ENCODE results near the gene CCDC34.

Gene CCDC34

DNA sequence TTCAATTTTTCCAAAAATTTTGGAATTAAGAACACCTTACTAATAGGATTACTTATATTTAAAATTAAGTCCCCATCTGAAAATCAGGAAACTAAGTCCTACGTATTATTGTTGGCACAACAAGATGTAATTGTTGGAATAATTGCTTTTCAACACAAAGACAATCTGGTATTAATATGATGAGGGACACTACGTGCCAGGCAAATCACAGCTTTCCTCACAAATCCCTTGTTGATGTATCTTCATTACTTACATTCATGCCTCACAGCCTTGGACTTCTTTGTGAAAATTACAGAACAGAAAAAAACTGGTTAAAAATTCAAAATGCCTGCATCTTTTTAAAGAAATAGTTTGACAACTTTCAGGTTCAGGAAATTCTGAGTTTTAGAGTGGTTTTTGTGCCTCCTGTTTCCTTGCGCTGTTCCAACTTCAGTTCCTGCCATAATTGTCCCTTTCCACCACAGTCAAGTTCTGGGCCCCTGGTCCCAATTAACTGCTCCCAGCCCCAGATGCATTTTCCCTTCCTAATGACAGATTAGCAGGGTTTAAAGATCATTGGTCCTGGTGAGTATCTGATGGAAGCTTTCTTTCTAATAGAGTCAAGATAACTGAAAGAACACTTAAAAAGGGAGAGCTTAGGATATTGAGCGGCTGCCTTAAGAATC is 23.3 kb upstream of the CCDC34 start:
- Histone ChIP-seq H3K27me3 (ENCODE audit: low read depth) (no peaks in the 10 kb centered on the region), H3K9me3 (no peaks in the 10 kb centered on the region), H3K4me1 (peaks cover 31% of the 10 kb centered on the region), H3K36me3 (replicated peaks) (peaks cover 51% of the 10 kb centered on the region), H3K4me3 (no peak overlapping the region)
- in situ Hi-C loops (cut with MboI; ENCODE audit: low sequenced_read_pairs): no loop called here
- DNase-seq (ENCODE audit: low spot score in 2 of 2): no peak

DNA sequence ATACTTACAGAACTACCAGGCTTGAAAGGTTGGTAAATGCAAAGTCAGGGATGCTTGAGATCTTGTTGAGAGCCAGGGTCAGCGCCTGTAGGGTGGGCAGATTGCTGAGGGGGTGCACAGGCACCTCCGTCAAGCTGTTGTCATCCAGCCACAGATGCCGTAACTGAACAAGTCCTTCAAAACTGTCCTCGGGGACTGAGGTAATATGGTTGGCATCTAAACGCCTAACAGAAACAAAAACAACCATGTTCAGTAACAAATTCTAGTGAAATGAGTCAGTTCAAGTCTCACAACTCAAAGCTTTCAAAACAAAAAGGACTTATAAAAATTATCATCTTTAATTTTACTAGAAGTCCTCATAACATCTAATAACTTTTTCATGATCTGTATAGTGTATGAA is 22.2 kb upstream of the CCDC34 start:
- no peak for DNase-seq (ENCODE audit: low spot score in 2 of 2)
- Histone ChIP-seq H3K4me3 (no peak overlapping the region), H3K36me3 (replicated peaks) (peaks cover 57% of the 10 kb centered on the region), H3K27me3 (ENCODE audit: low read depth) (no peaks in the 10 kb centered on the region), H3K4me1 (peaks cover 24% of the 10 kb centered on the region), H3K9me3 (no peaks in the 10 kb centered on the region)
- in situ Hi-C loops (cut with MboI; ENCODE audit: low sequenced_read_pairs): no loop called here

DNA sequence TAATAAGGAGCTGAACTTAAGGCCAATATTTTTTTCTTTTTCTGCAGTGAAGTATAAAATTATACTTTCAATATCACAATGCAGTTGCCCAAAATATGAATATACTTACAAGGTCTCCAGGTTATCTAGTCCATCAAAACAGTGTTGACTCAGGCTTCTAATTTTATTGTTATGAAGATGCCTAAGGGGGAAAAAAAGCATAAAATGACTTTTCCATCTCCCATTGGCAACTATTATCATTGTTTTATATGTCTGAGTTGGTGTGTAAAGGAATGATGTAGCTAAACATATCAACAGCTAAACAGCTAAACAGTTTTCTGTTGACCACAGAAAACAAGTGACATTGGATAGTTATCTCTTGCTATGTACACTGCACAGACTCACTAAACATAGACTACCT is 21.2 kb upstream of the CCDC34 start:
- in situ Hi-C loops (cut with MboI; ENCODE audit: low sequenced_read_pairs): no loop called here
- Histone ChIP-seq H3K9me3 (no peaks in the 10 kb centered on the region), H3K4me1 (peaks cover 15% of the 10 kb centered on the region), H3K27me3 (ENCODE audit: low read depth) (no peaks in the 10 kb centered on the region), H3K4me3 (no peak overlapping the region), H3K36me3 (replicated peaks) (peaks cover 58% of the 10 kb centered on the region)
- DNase-seq (ENCODE audit: low spot score in 2 of 2): no peak

GRCh38 chr11:27383645-27384044 is 20.6 kb upstream of the CCDC34 start:
- Histone ChIP-seq H3K4me1 (peaks cover 9% of the 10 kb centered on the region), H3K36me3 (replicated peaks) (peaks cover 64% of the 10 kb centered on the region), H3K9me3 (no peaks in the 10 kb centered on the region), H3K4me3 (no peak overlapping the region), H3K27me3 (ENCODE audit: low read depth) (no peaks in the 10 kb centered on the region)
- no peak for DNase-seq (ENCODE audit: low spot score in 2 of 2)
- in situ Hi-C loops (cut with MboI; ENCODE audit: low sequenced_read_pairs): no loop called here

DNA sequence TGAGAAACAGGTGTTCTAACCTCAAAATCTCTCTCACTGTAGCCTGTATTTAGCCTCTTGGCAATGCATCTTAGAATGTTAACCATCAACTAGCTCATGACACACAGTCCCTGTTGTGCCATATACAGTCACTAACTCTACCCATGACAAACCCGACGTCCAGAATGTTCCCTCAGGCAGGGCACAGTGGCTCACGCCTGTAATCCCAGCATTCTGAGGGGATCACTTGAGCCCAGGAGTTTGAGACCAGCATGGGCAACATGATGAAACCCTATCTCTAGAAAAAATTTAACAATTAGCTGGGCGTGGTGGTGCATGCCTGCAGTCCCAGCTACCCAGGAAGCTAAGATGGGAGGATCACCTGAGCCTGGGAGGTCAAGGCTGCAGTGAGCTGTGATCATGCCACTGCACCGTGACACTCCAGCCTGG is 18.2 kb upstream of the CCDC34 start:
- peaks cover 75% of the 10 kb centered on the region for H3K36me3 ChIP-seq (replicated peaks)
- no peak overlapping the region for H3K4me3 ChIP-seq
- DNase-seq (ENCODE audit: low spot score in 2 of 2): no peak
- no peaks in the 10 kb centered on the region; the same call in 1 of the 2 replicates for H3K4me1 ChIP-seq
- no peaks in the 10 kb centered on the region for H3K9me3 ChIP-seq
- in situ Hi-C loops (cut with MboI; ENCODE audit: low sequenced_read_pairs): no loop called here
- H3K27me3 ChIP-seq (ENCODE audit: low read depth): no peaks in the 10 kb centered on the region

- peaks cover 71% of the 10 kb centered on the region for H3K36me3 ChIP-seq (replicated peaks)
- in situ Hi-C loops (cut with MboI; ENCODE audit: low sequenced_read_pairs): no loop called here
- H3K27me3 ChIP-seq (ENCODE audit: low read depth): no peaks in the 10 kb centered on the region
- H3K4me1 ChIP-seq: no peaks in the 10 kb centered on the region; the same call in 1 of the 2 replicates
- H3K4me3 ChIP-seq: no peak overlapping the region
- no peak for DNase-seq (ENCODE audit: low spot score in 2 of 2)
- no peaks in the 10 kb centered on the region for H3K9me3 ChIP-seq
Observed at GRCh38 chr11:27380771-27381170, 17.8 kb upstream of the CCDC34 start.

GRCh38 chr11:27379449-27379848 is 16.4 kb upstream of the CCDC34 start:
- no peak for DNase-seq (ENCODE audit: low spot score in 2 of 2)
- in situ Hi-C loops (cut with MboI; ENCODE audit: low sequenced_read_pairs): no loop called here
- Histone ChIP-seq H3K4me1 (no peaks in the 10 kb centered on the region; the same call in 1 of the 2 replicates), H3K27me3 (ENCODE audit: low read depth) (no peaks in the 10 kb centered on the region), H3K9me3 (no peaks in the 10 kb centered on the region), H3K4me3 (no peak overlapping the region), H3K36me3 (replicated peaks) (peaks cover 65% of the 10 kb centered on the region)

GRCh38 chr11:27375370-27375769 is 12.4 kb upstream of the CCDC34 start:
- H3K9me3 ChIP-seq: no peaks in the 10 kb centered on the region
- H3K27me3 ChIP-seq (ENCODE audit: low read depth): no peaks in the 10 kb centered on the region
- in situ Hi-C loops (cut with MboI; ENCODE audit: low sequenced_read_pairs): no loop called here
- no peak overlapping the region for H3K4me3 ChIP-seq
- H3K4me1 ChIP-seq: no peaks in the 10 kb centered on the region
- H3K36me3 ChIP-seq (replicated peaks): peaks cover 60% of the 10 kb centered on the region
- DNase-seq (ENCODE audit: low spot score in 2 of 2): no peak

GRCh38 chr11:27373856-27374602 is 11.0 kb upstream of the CCDC34 start:
- H3K9me3 ChIP-seq: no peaks in the 10 kb centered on the region
- no peaks in the 10 kb centered on the region for H3K4me1 ChIP-seq
- H3K27me3 ChIP-seq (ENCODE audit: low read depth): no peaks in the 10 kb centered on the region
- no peak for DNase-seq (ENCODE audit: low spot score in 2 of 2)
- no peak overlapping the region for H3K4me3 ChIP-seq
- peaks cover 52% of the 10 kb centered on the region for H3K36me3 ChIP-seq (replicated peaks)
- in situ Hi-C loops (cut with MboI; ENCODE audit: low sequenced_read_pairs): loop anchor here (25.0 kb wide), 1 partner anchor 88 kb away; the partner anchor contains the start of gene LGR4

GRCh38 chr11:27373392-27373791 is 10.4 kb upstream of the CCDC34 start:
- Histone ChIP-seq H3K36me3 (replicated peaks) (peaks cover 50% of the 10 kb centered on the region), H3K4me3 (no peak overlapping the region), H3K27me3 (ENCODE audit: low read depth) (no peaks in the 10 kb centered on the region), H3K9me3 (no peaks in the 10 kb centered on the region), H3K4me1 (no peaks in the 10 kb centered on the region)
- in situ Hi-C loops (cut with MboI; ENCODE audit: low sequenced_read_pairs): loop anchor here (25.0 kb wide), 1 partner anchor 89 kb away; the partner anchor contains the start of gene LGR4
- DNase-seq (ENCODE audit: low spot score in 2 of 2): no peak

DNA sequence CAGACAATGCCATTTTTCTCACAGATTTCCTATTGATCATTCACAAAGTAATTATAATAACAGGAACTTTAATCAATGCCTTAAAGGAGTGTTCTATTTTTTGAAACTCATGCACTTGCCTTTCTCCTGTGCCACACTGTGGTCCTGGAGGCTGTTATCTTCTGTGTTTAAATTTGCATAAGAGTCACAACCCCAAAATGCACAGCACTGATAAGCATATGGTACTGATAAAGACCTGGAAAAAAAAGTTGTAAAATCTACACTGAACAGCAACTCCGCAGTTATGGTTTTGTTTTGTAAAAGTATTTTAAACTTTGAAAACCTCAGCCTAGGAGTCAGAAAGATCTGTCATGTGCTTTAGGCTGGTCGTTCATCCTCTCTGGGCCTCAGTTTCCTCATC is 9.1 kb upstream of the CCDC34 start:
- in situ Hi-C loops (cut with MboI; ENCODE audit: low sequenced_read_pairs): loop anchor here (25.0 kb wide), 1 partner anchor 90 kb away; the partner anchor contains the start of gene LGR4

DNA sequence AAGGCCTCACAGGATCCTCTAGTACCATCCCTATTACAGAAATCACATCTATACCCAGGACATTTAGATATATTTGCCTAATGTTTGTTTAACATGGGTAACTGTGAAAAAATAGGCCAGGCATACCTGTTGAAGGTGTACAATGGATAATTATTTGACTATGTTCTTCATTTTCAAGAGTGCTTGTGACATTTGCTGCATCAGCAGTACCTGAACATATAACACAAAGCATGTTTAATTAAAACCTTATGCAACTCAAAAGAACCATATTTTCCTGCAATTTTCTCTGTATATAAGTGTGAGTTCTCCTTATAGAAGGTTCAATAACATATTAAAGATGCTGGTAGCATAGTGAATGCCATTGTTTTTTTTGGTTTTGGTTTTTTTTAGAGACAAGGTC is 8.5 kb upstream of the CCDC34 start:
- Histone ChIP-seq H3K4me3 (no peak overlapping the region), H3K27me3 (ENCODE audit: low read depth) (no peaks in the 10 kb centered on the region), H3K4me1 (no peaks in the 10 kb centered on the region), H3K9me3 (no peaks in the 10 kb centered on the region), H3K36me3 (replicated peaks) (peaks cover 56% of the 10 kb centered on the region)
- DNase-seq (ENCODE audit: low spot score in 2 of 2): no peak
- in situ Hi-C loops (cut with MboI; ENCODE audit: low sequenced_read_pairs): loop anchor here (25.0 kb wide), 1 partner anchor 91 kb away; the partner anchor contains the start of gene LGR4

More for the DNA sequence above, 9.1 kb upstream of the CCDC34 start:
- no peak overlapping the region for H3K4me3 ChIP-seq
- H3K36me3 ChIP-seq (replicated peaks): peaks cover 55% of the 10 kb centered on the region
- H3K9me3 ChIP-seq: no peaks in the 10 kb centered on the region
- no peaks in the 10 kb centered on the region for H3K4me1 ChIP-seq
- H3K27me3 ChIP-seq (ENCODE audit: low read depth): no peaks in the 10 kb centered on the region
- DNase-seq (ENCODE audit: low spot score in 2 of 2): no peak

- H3K4me3 ChIP-seq: no peak overlapping the region
- H3K4me1 ChIP-seq: no peaks in the 10 kb centered on the region
- H3K27me3 ChIP-seq (ENCODE audit: low read depth): no peaks in the 10 kb centered on the region
- no peak for DNase-seq (ENCODE audit: low spot score in 2 of 2)
- in situ Hi-C loops (cut with MboI; ENCODE audit: low sequenced_read_pairs): loop anchor here (25.0 kb wide), 1 partner anchor 92 kb away; the partner anchor contains the start of gene LGR4
- H3K36me3 ChIP-seq (replicated peaks): peaks cover 55% of the 10 kb centered on the region
- H3K9me3 ChIP-seq: no peaks in the 10 kb centered on the region
Observed at GRCh38 chr11:27370374-27370773, 7.4 kb upstream of the CCDC34 start.

GRCh38 chr11:27367881-27368280 is 4.9 kb upstream of the CCDC34 start:
- H3K9me3 ChIP-seq: no peaks in the 10 kb centered on the region
- H3K36me3 ChIP-seq (replicated peaks): peaks cover 39% of the 10 kb centered on the region
- H3K4me1 ChIP-seq: peaks cover 11% of the 10 kb centered on the region
- H3K4me3 ChIP-seq: no peak overlapping the region
- in situ Hi-C loops (cut with MboI; ENCODE audit: low sequenced_read_pairs): loop anchor here (25.0 kb wide), 1 partner anchor 94 kb away; the partner anchor contains the start of gene LGR4
- DNase-seq (ENCODE audit: low spot score in 2 of 2): no peak
- H3K27me3 ChIP-seq (ENCODE audit: low read depth): no peaks in the 10 kb centered on the region

Data from HAP-1 (cell line).